HG03066 (cell line): ENCODE measurements around the gene KRTAP23-1.

Experiments
- ATAC-seq: cut with Tn5 transposase; IDR thresholded peaks from one replicate; pipeline ENCODE4 v1.9.1; 2021; ENCODE audit warnings: low read depth; ENCODE audit not compliant: unreplicated experiment

Gene KRTAP23-1, protein sequence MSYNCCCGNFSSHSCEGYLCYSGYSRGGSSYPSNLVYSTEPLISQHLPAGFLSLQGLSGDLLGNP

DNA sequence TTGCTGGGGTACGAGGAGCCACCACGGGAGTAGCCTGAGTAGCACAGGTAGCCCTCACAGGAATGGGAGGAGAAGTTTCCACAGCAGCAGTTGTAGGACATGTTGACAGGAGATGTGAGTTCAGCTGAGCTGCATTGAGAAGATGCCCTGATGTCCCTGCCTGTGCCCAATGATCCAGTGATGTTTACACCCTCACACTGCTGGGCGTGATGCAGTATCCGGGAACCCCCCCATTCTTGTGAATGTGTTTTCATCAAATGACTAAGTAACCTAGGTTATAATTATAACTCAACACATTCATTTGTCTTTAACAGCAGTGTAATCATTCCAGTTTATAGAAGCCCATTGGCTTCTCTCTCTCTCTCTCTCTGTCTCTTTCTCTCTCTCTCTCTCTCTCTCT, at the start of gene KRTAP23-1:
TSS of gene KRTAP23-1 (minus strand) at position 101 of the 400 bp plus-strand sequence. CDS start at position 101, 0 bp downstream.
- no peak for ATAC-seq

DNA sequence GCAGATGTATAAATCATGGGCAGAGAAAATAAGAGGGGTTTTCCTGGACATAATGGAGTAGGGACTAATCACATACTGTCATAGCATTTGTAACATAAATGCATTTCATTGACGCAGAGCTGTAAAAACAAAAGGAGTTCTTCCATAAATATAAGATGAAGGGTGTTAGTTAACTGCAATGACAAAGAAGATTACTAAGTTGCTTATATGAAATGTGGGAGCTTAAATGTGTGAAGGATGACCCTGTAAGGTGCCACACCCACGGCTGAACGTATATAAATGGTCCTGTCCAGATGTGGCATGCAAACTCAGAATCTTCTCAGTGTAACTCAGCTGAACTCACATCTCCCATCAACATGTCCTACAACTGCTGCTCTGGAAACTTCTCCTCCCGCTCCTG, 47.3 kb upstream of the KRTAP23-1 start, which contains the start of gene KRTAP13-1:
TSS of gene KRTAP13-1 (plus strand) at position 301 of the 400 bp plus-strand sequence. CDS start at position 357, 56 bp downstream.
- no peak for ATAC-seq

DNA sequence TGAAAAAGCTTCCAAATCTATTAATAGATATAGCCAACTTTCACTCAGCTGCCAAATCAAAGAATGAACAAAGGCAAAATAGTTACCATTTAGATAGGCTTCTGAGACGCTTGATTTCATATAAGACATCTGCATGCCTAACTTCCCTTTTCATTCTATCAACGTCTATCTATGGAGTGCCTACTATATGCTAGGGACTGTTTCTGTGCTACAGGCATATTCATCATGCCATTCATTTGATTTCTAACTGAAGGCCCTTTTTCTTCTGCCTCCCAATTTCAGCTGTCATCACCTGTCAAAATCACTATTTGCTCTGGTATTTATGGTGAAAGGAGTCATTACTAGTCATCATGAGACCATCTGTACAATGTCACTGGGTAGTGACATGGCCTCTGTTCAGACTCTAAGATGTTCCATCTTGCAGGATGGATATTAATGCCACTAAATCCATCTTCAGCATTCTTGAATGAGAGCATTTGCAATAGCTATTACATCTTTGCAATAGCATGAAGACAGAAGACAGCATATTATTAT, 43.2 kb upstream of the KRTAP23-1 start:
- no peak for ATAC-seq

DNA sequence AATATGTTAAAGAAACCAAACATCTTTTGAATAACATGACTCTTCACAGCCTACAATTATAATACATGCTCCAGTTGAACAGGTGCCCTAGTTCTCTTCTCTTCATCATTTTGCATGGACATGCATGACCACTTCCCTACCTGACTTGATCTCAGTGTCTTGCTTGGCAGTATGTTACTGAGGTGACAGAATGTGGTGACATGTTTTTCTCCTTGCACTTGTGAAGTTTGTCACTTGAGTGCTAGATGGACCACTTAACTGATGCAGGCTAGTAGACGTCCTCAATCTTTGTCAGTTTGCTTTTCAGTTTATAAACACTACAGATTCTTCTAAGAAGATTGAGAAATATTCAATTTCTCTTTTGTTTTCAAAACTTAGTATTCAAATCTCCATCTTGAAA, 33.8 kb upstream of the KRTAP23-1 start:
- no peak for ATAC-seq

GRCh38 chr21:30372139-30372770, 23.8 kb upstream of the KRTAP23-1 start, which contains the start of gene KRTAP13-2:
KRTAP13-2 (minus strand) TSS chr21:30372271; CDS start chr21:30372213, 58 bp downstream.
- ATAC-seq: no peak

DNA sequence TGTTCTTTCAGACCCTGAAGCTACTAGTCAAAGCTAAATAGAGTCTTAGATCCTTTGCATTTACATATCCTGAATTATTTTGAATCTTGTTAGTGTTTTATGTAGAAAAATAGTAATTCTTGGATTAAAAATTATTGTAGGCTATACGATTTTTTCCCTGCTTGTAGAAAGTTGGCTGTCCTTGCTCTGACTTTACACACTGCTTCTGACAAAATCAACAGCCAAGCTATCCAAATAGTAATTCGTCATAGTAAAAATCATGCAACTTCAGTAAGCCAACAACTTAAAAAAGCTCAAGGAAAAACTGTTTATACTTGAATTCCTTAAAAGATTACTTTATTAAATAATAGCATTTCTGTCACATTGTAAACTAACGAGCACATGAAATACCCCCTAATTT, 7.5 kb upstream of the KRTAP23-1 start:
- no peak for ATAC-seq

DNA sequence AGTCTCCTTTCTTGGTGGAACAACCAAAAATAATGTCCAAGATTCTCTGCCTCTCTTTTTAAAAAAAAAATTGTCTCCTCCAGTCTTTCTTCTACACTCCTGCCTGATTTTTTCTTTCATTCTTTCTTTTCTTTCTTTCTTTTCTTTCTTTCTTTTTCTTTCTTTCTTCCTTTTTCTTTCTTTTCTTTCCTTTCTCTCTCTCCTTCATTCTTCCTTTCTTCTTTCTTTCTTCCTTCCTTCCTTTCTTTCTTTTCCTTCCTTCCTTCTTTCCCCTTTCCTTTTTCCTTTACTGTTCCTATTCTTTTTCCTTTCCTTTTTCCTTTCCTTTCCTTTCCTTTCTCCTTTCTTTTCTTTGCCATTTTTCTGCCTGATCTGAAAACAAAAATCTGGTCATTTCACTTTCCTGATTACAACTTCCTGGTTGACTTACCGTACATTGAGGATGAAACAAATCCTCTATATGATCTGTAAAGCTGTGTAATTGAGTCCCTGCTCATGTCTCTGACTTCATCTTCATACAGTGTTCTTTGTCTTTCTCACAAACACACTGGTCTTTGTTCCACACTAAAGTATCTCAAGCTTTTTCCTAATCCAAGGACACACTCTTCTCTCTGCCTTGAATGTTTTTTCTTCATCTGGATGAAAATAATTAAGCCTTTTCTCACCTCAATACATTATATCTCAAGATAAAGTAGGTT, 6.1 kb upstream of the KRTAP23-1 start:
- no peak for ATAC-seq

DNA sequence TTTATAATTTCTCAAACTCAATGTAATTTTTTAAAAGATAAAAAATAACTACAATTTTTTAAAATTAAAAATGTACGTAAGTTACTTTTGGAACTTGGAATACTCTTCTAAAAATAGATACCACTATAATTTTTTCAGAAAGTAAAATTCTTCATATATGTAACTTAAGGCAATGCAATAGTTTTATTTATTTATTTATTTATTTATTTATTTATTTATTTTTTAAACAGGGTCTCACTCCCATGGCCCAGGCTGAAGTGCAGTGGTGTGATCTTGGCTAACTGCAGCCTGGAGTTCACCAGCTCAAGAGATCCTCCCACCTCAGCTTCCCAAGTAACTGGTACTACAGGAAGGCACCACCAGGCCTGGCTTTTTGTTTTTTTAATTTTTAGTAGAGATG, 3.1 kb upstream of the KRTAP23-1 start:
- no peak for ATAC-seq

GRCh38 chr21:30349572-30349971, 1.2 kb upstream of the KRTAP23-1 start:
- no peak for ATAC-seq

GRCh38 chr21:30345014-30345413, 3.4 kb downstream of the KRTAP23-1 start:
- ATAC-seq: no peak

DNA sequence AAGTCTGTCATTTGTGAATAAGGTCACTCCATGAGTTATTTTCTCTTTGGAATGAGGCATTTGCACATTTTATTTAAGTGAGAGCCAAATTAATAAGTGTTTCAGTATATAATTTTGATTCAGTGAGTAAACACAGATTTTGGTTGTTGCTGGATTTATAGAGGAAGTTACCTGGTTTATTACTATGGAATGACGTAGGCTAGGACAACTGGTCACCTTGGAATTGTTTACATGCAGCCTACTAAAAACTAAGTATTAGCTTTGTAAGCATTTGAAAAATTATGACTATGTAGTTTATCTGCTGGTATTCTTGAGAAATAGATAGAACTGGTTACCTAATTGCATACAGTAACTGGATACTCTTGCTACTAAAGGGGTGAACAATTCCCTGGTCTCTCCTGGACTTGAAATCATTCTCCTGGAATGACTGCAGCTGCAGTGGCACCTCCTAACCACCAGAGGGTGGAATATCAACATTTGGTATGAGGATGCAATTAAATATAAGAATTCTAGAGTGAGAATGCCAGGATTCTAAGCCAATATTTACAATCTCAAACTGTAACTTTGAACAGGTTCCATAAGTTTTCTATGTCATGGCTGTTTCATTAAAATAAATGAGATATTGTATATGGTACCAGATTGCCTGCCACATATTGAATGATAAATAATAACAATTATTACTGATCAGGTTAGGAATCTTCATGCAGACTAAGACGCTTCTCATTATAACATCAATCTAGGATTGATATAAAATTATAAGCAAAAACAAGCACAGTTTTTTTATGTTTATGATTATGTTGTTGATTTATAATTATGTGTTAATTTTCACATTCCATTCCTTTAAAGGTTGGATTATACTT, 7.5 kb downstream of the KRTAP23-1 start:
- no peak for ATAC-seq

GRCh38 chr21:30338717-30339116, 9.7 kb downstream of the KRTAP23-1 start:
- no peak for ATAC-seq

DNA sequence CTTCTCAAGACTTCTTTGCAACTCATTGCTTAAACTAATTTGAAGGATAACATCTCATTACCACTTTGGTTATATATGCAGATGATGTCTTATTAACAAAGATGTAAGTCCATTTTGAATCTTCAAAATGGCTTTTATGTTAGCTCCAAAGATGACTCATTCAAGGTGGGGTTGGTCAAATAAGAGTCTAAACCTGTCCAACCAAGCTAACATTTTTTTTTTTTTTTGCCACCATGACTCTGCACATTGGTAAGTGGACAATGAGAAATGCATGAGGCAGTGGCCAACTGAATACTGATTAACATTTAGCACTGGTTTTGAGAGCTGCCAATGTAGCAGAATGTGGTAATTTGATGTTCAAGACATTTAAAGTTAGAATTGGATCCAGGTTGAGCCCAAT, 10.6 kb downstream of the KRTAP23-1 start:
- no peak for ATAC-seq

GRCh38 chr21:30337276-30337744, 11.1 kb downstream of the KRTAP23-1 start, which contains the start of gene KRTAP27-1:
KRTAP27-1 (minus strand) TSS chr21:30337694; CDS start chr21:30337668, 26 bp downstream.
- no peak for ATAC-seq

- no peak for ATAC-seq
Observed at GRCh38 chr21:30336596-30336995, 11.8 kb downstream of the KRTAP23-1 start.

- no peak for ATAC-seq
Observed at GRCh38 chr21:30333736-30334135, 14.7 kb downstream of the KRTAP23-1 start.

DNA sequence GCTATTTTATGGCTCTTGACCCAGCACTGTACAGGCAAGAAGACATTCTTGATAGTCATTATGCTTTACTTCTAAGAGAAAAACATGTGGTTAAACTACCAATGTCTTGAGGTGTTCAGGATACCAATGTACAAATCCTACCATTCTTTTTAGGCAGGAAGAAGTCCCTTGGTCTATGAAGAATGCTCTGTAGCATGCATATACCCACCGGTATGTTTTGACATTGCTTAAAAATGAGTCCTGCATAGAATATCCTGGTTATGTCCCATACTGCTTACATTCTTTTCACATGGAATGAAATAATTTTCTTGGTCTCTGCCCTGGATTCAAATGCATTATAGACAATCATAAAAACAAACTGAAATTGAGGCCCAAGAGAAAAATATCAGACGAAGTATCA, 15.7 kb downstream of the KRTAP23-1 start:
- ATAC-seq: no peak

GRCh38 chr21:30329203-30329875, 19.1 kb downstream of the KRTAP23-1 start:
- ATAC-seq: no peak

DNA sequence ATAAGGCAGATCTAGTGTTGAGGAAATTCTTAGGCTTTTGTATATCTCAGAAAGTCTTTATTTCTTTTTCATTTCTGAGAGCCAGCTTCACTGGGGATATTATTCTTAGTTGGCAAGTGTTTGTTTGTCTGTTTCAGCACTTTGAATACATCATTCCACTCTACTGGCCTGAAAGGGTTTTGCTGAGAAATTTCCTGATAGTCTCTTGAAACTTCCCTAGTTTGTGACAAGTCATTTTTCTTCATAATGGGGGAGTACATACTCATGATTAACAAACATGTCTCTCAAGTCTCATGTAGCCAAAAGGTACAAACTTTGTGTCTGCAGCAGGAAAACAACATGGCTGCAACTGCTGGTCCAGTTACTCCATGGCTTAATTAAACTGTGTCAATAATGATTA, 22.0 kb downstream of the KRTAP23-1 start:
- ATAC-seq: no peak

- no peak for ATAC-seq
Observed at GRCh38 chr21:30320215-30320614, 28.2 kb downstream of the KRTAP23-1 start, which contains the start of gene KRTAP26-1. KRTAP26-1 (minus strand) TSS chr21:30320315; CDS start chr21:30320035, 280 bp downstream.
